Neural progenitor cell (in vitro differentiated cells): ENCODE results near the gene PRKCH.

Experiments
- CTCF ChIP-seq: fragments of 200-600 bp; sonication (generic); IDR thresholded peaks from 2 replicates; pipeline ENCODE4 v1.5.1; 2017; ENCODE audit warnings: antibody characterized with exemption, mild to moderate bottlenecking
- EZH2 ChIP-seq: fragments of 200-600 bp; sonication (generic); IDR thresholded peaks from 2 replicates; pipeline ENCODE4 v1.6.1; 2017; ENCODE audit warnings: antibody characterized with exemption, mild to moderate bottlenecking, moderate library complexity
- EZH2phosphoT487 ChIP-seq: fragments of 200-600 bp; sonication (generic); IDR thresholded peaks from 2 replicates; pipeline ENCODE4 v1.6.1; 2017; ENCODE audit warnings: antibody characterized with exemption

GRCh38 chr14:61530896-61531295 lies 209.5 kb downstream of the PRKCH start:
- no peak for TF ChIP-seq CTCF
- no peak for TF ChIP-seq EZH2phosphoT487
- TF ChIP-seq EZH2, result no peak
